GDM1 (cell line): Measurements from ENCODE around the gene MYMK.

ENCODE experiments used
- DNase-seq: peaks from one replicate; lab custom pipeline; 2025; lab: John Stamatoyannopoulos, UW

The MYMK gene

DNA sequence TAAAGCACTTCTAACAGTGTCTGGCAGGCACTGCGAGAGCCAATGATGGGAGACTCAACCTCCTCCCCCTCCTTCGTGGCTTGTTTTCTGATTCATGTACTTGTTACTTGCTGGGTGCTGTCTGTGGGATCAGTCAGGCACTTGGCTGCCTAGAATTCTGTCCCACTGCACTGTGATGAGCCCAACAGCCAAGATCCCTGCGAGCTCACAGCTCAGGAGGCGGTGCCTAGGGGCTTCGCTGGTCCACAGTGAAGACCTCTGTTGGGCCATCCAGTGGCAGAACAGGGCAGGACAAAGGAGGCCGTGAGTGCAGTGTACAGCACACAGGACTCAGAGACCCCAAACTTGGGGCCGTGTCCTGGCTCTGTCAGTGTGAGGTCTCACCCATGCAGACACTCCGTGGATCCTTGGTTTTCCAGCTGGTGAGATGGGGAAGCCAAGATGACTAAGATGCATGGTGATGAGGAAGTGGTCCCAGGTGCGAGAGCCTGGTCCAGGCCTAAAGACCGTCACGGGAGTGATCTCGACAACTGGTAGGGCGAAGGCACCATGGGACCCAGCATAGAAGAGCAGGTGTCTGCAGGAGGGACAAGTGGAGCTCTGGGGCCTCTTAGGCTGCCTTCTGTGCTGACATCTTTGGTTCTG lies 19.5 kb downstream of the MYMK start:
- DNase-seq: no peak

DNA sequence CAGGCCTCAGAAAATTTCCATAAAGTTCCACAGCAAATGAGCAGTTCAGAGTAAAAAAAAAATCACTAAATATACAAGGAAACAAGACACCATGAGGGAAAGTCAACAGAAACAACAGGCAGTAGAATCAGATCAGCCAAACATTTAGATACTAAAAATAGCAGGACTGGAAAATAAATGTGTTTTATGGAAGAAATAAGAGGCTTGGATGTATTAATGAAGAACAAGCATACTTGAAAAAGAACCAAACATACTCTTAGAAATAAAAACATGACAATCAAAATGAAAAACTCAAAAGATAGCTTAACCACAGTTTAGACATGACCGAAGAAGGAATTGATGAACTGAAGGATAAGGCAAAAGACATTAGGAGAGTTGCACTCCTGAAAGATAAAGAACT lies 22.6 kb downstream of the MYMK start:
- DNase-seq: no peak

DNA sequence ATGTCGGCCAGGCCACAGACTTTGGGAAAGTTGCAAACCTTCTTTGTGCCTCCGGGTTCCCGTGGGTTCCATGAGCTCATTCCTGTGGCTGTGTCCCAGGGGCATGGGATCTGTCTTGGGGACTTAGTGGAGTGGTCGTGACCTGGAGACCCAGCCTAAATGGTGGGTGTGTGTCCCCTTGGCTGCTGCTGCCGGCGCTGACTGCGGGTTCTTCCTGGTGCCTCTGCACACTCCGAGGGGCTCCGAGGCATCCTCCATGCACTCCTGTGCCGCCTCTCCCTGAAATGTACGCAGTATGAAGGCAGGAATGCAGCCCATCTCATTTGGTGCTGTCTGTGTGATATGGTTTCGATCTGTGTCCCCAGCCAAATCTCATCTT lies 24.9 kb downstream of the MYMK start:
- no peak for DNase-seq

DNA sequence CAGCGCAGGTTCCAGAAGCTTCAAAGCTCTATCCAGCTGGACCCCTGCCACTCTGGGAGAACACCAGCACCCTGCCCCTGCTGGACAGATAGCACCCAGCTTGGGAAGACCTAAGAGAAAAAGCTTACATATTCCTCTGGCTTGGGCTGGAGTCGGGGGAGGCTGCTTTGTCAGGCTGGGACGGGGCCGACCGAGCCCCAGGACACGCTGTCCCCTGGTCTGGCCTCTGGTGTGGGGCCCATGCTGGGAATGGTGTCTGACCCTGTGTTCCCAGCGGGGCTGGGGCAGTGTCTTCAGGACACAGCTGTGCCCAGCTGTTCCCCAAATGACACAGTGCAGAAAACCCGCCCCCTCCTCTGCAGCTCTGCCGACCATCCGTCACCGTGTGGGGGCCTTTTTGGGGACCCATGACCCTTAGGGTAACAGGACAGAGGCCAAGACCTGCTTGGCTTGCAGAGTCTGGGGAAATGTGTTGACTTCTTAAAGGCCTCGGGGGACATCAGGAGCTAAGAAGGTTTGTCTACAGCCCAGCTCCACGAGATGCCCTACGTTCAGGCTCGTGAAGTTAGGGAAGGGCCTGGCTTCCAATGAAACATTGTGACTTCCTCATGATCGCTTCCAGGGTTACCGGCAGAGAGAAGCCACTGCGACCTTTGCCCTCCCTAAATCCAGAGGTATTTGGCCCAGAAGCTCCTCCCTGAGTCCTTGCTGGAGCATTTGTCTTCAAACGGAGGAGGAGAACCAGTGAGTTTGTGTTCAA lies 25.4 kb downstream of the MYMK start:
- DNase-seq: no peak

DNA sequence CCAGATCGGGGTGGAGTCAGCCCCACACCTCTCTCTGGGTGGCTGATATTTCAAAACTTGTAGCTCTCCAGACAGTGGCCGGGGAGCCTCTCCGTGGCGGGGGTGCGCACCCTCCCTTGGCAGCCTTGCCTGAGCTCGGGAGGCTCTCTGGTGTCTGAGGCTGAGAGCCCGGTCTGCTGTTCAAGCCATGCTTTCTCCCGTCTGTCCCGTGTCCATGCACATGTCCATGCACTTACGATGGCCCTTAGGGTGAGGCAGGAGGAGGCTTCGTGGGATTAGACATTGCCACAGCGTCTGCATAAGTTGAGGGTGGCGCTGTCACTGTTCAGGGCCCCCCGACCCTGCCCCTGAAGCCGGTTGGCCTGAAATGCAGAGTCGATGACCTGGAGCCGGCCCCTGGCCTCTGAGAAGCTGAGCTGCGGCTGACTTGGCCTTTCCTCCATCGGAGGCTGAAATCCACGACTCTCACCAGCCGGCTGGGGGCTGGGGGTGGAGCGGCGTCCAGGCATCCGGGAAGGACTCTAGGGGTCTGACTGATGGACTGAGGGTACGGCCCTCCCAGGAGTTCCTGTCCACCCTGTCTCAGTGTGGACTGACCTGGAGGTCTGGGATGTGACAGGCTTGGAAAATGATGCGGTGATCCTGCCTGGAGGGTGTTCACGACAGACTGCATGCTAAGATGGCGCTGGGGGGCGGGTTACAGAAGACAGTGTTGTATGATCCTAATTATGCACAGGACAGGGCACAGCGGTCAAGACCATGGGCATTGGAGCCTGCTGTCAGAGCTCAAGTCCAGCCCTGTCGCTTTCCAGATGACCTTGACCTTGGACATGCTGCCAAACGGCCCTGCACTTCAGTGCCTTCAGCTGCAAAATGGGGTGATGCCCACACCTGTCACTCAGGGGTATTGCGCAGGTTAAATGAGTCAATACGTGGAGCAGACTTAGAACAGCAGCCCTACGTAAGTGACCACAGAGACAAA lies 27.6 kb downstream of the MYMK start:
- DNase-seq: no peak

DNA sequence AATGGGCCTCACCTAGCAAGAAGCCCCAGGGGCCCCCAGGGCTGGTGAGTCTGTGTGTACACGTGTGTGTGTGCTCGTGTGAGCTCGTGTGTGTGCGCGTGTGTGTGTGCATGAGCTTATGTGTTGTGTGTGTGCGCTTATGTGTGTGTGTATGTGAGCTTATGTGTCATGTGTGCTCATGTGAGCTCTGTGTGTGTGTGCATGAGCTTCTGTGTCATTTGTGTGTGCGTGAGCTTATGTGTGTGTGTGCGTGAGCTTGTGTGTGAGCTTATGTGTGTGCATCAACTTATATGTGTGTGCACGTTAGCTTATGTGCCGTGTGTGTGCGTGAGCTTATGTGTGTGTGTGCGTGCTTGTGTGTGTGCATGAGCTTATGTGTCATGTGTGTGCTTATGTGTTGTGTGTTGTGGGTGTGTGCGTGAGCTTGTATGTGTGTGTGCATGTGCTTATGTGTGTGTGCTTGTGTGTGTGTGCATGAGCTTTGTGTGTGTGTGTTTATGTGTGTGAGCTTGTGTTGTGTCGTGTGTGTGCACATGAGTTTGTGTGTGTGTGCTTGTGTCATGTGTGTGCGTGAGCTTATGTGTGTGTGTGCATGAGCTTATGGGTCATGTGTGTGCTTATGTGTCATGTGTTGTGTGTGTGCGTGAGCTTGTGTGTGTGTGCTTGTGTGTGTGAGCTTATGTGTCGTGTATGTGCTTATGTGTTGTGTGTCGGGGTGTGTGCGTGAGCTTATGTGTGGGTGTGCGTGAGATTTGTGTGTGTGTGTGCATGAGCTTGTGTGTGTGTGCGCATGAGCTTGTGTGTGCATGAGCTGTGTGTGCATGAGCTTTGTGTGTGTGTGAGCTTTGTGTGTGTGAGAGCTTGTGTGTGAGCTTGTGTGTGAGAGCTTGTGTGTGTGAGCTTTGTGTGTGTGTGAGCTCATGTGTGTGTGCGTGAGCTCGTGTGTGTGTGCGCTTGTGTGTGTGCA lies 29.1 kb downstream of the MYMK start:
- DNase-seq: no peak

DNA sequence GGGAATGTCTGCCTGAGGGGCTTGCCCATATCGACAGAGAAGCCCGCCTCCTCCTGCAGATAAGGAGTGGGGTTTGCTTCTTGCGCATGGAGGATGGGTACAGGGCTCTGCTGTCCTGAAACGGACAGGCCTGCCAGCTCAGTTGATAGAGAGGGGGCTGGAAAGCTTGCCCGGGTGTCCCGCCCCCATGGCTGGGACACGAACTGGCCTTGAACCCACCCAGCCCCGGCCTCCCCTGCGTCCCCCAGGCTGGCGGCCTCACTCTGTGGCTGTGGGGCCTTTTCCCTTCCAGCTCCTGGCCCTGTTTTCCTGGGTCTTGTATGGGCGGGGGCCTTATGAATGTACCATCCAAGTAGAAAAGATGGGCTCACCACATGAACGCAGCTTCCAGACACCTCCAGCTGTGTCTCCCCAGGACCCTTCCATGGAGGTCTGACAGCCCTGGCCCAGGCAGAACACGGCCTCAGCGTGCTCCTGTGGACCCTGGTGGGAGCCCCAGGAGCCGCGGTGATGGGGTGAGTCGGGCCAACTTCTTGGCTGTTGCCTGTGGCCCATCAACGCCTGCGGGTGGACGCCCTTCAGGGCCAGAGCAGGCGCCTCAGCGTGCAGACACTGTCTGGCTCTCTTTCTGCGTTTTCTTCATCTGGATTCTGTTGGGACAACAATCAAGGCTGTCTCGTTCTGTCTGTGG lies 30.0 kb downstream of the MYMK start:
- no peak for DNase-seq

DNA sequence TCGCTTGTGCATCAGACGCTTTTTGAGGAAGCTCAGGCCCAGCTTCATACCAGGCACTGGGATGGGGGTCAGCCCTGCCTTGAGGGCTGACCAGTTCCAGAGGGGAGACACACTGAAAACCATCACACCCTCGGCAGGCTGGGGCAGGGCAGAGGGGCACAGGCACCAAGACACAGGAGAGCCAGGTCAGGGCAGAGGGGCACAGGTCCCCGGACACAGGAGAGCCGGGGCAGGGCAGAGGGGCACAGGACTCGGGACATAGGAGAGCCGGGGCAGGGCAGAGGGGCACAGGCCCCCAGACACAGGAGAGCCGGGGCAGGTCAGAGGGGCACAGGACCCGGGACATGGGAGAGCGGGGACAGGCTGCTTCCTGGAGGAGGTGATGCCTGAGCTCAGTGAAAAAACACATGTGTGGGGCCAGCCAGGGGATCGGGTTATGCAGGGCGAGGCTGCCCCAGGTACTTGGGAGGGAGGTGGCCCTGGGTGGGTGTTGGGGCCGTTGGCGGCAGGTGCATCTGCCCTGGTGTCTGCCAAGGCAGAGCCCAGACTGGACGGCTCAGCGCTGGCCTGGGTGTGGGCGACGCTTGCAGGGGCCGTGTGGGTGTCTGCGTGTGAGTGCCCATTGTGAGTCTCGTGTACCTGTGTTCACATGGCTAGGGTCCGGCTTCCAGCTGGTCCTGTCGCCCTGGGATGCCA lies 30.8 kb downstream of the MYMK start:
- DNase-seq: no peak

DNA sequence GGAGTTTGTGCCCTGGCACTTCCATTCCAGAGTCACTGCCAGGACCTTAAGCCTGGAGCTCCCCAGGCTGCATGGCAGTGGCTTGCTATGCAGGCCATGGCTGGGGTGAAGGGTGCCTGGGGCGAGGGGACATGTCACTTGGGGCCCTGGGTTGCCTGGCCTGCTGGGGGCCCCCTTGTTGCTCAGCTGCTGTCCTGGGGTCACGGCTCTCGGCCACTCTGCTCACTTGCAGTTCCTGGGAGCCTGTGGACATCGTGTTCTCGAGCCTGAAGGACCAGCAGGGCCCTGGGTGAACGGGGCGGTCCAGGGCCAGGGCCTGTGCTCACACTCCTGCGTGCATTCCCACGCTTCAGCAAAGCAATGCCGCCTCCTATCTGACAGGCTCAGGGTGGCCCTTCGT lies 31.3 kb downstream of the MYMK start:
- no peak for DNase-seq

DNA sequence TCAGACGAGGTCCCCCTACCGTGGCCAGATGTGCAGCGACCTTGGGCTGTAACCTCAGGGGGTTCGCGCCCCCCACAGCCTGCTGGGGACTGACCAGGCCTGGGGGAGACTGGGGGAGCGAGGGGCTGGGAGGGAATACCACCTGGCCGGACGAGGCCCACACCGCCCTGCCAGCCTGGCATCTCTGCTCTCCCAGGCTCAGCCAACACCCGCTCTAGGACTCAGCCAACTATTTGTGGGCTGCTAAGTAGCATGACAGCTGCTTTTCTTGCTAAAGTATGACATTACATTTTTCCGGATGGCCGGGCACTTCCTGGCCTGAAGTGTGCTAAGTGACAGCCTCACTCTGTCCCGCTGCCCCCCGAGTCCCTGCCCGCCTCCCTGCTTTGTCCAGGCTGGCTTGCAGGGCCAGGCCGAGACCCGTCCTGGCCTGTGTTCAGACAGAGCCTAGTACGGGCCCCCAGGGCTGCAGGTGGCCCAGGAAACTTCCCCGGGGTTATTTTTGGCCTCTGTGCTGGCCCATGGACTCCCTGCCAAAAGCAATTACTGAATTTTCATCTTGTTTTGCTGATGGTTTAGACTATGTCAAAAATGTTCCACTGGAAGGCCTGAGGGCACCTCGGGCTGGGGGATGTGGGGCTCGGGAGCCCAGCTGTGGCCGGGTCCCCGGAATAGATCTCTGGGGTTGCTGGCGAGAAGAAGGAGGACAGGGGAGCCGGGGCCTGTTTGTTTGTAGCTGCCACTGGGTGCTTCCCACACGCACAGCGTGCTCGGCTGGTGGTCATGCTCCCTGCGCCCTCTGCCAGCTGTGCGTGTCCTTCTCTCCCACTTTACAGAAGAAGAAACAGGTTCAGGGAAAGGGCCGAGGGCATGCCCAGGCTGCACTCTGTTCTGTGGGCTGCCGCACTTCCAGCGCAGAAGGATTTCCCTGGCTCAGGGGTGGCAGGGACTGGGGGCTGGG lies 32.4 kb downstream of the MYMK start:
- DNase-seq: no peak

DNA sequence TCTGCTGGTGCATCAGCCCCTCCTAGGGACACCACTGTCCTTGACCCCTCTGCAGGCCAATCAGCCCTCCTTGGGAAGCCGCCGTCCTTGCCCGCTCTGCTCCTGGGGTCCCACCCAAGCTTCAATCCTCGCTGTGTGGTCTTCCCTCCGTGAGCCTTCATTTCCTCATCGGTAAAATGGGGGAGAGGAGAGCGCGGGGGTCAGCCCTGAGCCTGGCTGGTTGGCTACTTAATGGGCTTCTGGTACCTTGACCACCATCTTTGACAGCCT lies 33.2 kb downstream of the MYMK start:
- DNase-seq: no peak

DNA sequence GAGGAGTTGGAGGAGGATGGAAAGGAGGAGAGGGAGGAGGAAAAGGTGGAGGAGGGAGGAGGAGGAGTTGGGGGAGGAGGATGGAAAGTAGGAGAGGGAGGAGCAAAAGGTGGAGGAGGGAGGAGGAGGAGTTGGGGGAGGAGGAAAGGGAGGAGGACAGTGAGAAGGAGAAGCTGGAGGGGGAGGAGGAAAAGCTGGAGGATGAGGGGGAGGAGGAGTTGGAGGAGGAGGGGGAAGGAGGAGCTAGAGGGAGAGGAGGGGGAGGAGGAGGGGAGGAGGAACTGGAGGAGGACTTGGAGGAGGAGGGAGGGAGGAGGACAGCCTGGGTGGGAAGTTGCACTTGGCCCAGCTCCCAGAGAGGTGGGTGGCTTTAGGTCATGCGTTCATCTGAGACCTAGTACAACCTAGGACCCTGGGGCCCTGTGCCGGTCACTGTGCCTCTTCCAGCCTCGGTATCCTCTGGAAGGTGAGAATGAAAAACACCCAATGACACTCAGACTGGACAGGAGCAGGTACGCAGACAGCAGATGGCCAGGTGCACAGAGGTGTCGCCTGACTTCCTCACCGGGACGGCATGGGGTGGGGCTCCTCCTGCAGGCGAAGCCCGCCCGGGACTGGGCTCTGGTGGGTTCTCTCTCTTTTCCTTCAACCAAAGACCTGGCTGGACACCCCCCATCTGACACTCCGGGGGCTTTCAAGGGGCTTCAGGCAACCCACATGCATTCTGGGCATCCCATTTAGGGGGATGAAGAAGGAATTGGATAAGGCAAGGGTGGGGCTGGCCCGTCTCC lies 33.7 kb downstream of the MYMK start:
- no peak for DNase-seq

DNA sequence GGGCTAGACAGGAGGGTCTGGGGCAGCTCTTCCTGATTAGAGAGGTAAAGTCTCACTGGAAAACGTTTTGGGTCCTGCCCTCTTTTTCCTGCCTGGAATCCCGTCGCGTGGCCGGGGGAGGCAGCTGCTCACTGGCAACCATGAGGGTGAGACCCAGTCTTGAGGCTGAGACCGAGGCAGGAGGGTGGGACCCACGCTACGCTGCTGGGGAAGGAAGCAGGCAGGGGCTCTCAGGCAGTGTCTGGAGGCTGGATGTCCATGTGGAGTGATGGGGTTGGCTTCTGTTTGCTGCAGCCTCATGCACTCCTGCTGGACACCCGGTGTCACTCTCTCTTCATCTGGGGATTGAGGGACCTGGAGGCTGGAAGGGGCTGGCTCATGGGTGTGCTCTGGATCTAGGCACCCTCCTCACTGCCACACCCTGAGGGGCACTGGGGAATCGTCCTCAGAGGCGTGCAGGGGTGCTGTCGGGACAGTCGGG lies 34.5 kb downstream of the MYMK start:
- no peak for DNase-seq

DNA sequence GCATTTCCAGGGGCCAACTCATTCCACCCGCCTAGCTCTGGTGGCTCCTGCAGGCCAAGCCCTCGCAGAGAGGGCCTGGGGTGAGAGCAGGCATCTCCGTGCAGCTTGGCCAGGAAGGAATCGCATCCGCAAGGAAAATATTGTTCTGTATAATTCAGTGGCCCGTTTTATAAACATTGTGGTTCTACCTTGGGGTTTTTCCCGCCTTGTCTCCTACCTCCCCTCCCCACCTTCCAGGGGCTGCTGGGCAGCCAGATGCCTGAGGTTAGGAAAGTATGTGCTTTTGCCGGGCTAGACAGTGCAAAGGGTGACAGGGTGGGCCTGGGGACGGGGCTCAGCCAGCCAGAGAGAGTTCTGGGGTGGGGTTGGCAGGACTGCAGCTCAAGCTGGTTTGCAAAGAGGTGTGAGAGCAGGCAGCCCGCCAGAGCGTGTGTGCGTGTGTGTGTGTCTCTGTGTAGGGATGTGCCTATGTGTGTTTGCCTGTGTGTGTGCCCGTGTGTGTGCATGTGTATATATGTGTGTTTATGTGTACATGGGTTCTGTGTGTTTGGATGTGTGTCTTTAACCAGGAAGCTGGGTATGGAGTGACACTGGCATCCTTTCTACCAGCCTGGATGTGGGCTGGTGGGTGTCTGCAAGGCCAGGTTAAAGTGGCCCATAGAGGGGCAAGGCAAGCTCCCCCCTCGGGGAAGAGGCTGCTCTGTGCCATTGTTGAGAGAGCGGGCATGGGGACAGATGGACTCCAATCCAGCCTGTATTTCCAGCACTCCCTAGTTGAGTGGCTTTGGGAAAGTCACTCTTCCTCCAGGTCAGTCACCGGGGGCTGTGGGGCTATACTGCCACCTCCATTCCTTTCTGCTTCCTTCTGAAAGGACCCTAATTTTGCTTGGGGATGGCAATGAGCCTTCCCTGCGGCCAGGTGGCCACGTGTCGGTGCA lies 35.2 kb downstream of the MYMK start:
- no peak for DNase-seq

DNA sequence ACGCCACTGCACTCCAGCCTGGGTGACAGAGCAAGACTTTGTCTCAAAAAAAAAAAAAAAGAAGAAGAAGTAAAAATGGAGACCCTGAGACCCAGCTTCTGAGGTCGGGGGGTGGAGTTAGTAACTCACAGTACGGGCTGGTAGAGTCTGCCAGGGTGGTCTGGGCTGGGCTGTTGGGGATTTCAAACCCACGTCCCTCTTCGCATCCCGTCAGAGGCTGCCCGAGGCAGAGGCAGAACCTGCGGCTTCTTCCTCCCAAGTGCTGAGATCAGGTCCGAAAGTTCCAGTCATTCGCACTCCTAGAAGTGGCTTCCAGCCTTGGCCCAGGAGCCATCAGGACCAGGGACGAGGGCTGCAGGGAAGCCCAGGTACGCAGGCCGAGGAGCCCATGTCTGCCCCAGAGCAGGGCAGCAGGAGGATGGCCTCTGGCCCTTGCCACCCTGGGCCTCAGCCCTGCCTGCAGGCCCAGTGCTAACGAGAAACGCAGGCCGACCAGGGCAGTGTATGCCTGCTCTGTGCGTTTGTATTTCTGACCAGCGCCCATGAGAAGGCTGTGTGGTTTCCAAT lies 36.0 kb downstream of the MYMK start:
- DNase-seq: no peak

DNA sequence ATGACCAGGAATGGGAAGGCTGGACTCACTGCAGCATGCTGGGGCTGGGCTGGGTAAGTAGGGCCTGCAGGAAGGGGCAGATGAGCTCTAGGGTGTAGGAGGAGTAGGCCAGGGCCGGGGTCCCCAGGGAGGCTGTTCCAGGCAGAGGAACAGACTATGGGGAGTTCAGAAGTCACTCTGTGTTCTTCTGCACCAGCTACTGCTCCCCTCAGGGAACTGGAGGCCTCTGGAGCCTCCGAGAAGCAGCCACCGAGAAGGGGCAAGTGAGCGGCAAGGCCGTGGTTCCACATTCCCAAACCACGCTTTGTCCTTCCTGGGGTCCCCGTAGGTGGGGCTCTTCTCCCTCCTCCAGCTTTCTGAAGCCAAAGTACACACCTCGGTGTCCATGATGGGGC lies 37.4 kb downstream of the MYMK start:
- DNase-seq: no peak
